Epithelial cell of proximal tubule (primary cell): Measurements from ENCODE around the gene CARD14. TPM values are rescaled to one million over a fixed set of nuclear protein-coding genes. Genes with fewer than 3 reads are reported as not detected.

ENCODE experiments used
- DNase-seq: peaks from one replicate; pipeline ENCODE4 v3.0.0-alpha.2; 2011; ENCODE audit warnings: low read depth
- H3K4me3 ChIP-seq: 2 replicates; pipeline ENCODE4 v1.5.1; 2011; ENCODE audit warnings: low read depth, mild to moderate bottlenecking, low read length
- total RNA-seq: library from RNA; depleted of rRNA; stranded (reverse); fragments of >200 nt; gene quantifications from 2 replicates; pipeline ENCODE4 v1.2.3, GENCODE V29; 2015
- TF ChIP-seq, protein P1 (sequence below): conservative IDR thresholded peaks from 2 replicates; pipeline ENCODE4 v1.5.1; 2012; ENCODE audit warnings: low read depth, mild to moderate bottlenecking, low read length

Gene CARD14
- total RNA-seq, 1 donor from 2014 or later: 0.06 TPM

DNA sequence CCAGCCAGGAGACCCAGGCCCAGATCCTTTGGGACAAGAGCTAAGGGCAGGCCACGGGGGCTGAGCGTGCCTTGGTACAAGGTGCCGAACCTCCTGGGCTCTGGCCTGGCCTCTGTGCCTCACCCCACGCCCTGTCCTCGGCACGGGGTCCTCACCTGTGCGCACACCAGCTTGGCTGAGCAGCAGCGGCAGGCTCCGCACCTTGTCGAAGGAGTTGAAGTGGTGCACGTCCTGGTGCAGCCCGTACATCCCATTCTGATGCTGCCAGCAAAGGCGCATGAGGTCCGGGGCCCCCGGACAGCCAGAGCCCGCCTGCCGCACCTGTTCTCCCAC is 45.0 kb downstream of the CARD14 start:
- DNase-seq: no peak

GRCh38 chr17:80216473-80217456 is 46.9 kb downstream of the CARD14 start:
- TF ChIP-seq, protein P1, sequence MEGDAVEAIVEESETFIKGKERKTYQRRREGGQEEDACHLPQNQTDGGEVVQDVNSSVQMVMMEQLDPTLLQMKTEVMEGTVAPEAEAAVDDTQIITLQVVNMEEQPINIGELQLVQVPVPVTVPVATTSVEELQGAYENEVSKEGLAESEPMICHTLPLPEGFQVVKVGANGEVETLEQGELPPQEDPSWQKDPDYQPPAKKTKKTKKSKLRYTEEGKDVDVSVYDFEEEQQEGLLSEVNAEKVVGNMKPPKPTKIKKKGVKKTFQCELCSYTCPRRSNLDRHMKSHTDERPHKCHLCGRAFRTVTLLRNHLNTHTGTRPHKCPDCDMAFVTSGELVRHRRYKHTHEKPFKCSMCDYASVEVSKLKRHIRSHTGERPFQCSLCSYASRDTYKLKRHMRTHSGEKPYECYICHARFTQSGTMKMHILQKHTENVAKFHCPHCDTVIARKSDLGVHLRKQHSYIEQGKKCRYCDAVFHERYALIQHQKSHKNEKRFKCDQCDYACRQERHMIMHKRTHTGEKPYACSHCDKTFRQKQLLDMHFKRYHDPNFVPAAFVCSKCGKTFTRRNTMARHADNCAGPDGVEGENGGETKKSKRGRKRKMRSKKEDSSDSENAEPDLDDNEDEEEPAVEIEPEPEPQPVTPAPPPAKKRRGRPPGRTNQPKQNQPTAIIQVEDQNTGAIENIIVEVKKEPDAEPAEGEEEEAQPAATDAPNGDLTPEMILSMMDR: no peak
- DNase-seq: no peak
- no peak overlapping the region for H3K4me3 ChIP-seq

More for the DNA sequence above, 45.0 kb downstream of the CARD14 start:
- TF ChIP-seq, protein P1: no peak
- H3K4me3 ChIP-seq: no peak overlapping the region

DNA sequence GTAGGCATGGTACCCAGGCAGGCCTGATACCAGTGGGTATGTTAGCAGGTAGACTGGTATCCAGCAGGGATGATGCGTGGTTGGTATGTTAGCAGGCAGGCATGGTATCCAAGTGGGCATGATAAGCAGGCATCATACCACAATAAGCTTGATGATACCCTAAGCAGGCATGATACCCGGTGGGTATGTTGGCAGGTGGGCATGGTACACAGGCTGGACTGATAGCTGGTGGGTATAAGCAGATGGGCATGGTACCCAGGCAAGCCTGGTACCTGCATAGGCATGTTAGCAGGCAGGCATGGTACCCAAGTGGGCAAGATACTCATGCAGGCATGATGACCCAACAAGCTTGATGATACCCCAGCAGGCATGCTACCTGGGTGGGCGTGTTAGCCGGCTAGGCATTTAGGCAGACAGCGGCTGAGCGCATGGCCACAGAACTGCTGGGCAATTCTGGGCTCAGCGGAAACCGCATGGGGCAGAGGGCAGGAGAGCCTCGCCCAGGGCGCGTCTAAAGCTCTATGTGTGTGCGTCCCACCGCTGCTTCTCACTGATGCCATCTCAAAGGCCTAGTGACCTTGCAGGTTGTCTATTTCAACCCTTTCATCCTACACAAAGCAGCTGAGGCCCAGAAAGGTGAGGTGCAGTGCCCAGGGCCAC is 48.0 kb downstream of the CARD14 start:
- DNase-seq: no peak
- TF ChIP-seq, protein P1: no peak
- no peak overlapping the region for H3K4me3 ChIP-seq

GRCh38 chr17:80218391-80218790 is 48.6 kb downstream of the CARD14 start:
- TF ChIP-seq, protein P1: no peak
- H3K4me3 ChIP-seq: no peak overlapping the region
- no peak for DNase-seq

DNA sequence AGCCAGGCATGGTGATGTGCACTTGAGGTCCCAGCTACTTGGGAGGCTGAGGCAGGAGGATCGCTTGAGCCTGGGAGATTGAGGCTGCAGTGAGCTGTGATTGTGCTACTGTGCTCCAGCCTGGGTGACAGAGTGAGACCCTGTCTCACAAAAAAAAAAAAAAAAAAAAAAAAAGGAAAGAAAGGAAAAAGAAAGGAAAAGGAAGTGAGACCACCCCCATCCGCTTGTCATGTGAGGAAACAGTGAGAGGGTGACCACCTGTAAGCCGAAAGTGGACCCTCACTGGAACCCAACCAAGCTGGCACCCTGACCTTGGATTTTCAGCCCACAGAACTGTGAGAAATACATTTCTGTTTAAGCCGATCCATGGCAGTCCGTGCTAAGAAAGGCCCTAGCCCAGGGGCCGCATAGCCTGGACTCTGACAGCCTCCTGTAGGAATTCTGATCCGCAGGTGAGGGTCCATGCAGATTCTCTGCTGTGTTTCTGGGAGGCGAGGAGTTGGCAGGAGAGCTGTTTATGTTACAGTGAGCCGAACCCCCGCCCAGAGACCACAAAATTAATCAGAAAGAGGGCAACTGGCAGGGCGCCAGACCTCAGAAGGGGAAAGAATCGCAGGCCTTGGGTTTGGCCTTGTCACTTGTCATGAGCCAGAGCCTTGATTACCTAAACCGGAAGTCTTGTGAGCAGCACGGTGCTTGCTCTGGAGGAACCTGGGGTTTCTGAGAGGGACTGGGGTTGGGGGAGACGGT is 49.4 kb downstream of the CARD14 start:
- TF ChIP-seq, protein P1: no peak
- H3K4me3 ChIP-seq: peak overlapping the region; percentile 71
- peak; percentile 33 for DNase-seq

DNA sequence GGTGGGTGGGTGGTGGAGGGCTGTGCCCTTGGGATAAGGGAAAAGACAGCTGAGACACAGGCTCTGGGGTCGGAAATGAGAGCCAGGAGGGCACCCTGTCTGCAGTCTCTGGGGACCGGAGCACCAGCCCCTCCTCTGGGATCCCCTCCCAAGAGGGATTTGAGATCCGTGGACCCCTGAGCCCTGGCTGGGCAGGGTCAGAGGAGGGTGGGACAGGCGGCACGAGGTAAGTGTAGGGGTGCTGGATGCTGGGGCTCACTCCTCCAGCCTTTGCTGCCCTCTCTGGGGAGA is 49.9 kb downstream of the CARD14 start:
- peak overlapping the region; percentile 71 for H3K4me3 ChIP-seq
- TF ChIP-seq, protein P1: no peak
- no peak for DNase-seq
